Activated T-helper 1 cell treated with anti-CD3 and anti-CD28 coated beads, Interleukin-12 subunit alpha, Interleukin-12 subunit beta, Interleukin-2, Interleukin-4 antibody, amounts not matched to agents 30 ng/mL and 10 ng/mL and 1 ng/mL, durations not matched to agents 14 hours and 24 hours and 36 hours (primary cell): ENCODE results near the gene ATP2A1. TPM values are rescaled to one million over a fixed set of nuclear protein-coding genes. Genes with fewer than 3 reads are reported as not detected.

Experiments
- DNase-seq: peaks from one replicate; pipeline ENCODE4 v3.0.0; 2021; ENCODE audit warnings: low spot score
- H3K27ac Mint-ChIP-seq: one replicate; pipeline ENCODE4 v1.8.0; 2021; ENCODE audit warnings: mild to moderate bottlenecking, mixed read lengths
- H3K27me3 Mint-ChIP-seq: one replicate; pipeline ENCODE4 v1.8.0; 2022; ENCODE audit warnings: mild to moderate bottlenecking, moderate library complexity, mixed read lengths; ENCODE audit not compliant: insufficient read depth
- H3K36me3 Mint-ChIP-seq: one replicate; pipeline ENCODE4 v1.8.0; 2021; ENCODE audit warnings: low read depth, mixed read lengths
- H3K4me1 Mint-ChIP-seq: one replicate; pipeline ENCODE4 v1.8.0; 2021; ENCODE audit warnings: low read depth, mixed read lengths
- H3K4me3 Mint-ChIP-seq: one replicate; pipeline ENCODE4 v1.8.0; 2021; ENCODE audit warnings: mild to moderate bottlenecking, moderate library complexity, mixed read lengths
- H3K9me3 Mint-ChIP-seq: one replicate; pipeline ENCODE4 v1.8.0; 2021; ENCODE audit warnings: mixed read lengths
- intact Hi-C: fragments of 100-400 bp; cut with micrococcal nuclease; formaldehyde crosslinking; loops from one replicate; pipeline ENCODE4 v1.15.1; 2024
- total RNA-seq: library from RNA; stranded (reverse); gene quantifications from 2 replicates; pipeline ENCODE4 v1.2.3, GENCODE V29; 2022

Gene ATP2A1
- total RNA-seq, 1 donor from 2014 or later: 3.3 TPM

- Mint-ChIP-seq H3K27me3 (peaks cover 1% of the 10 kb centered on the region), H3K27ac (no peak overlapping the region), H3K9me3 (no peaks in the 10 kb centered on the region), H3K36me3 (no peaks in the 10 kb centered on the region), H3K4me3 (no peak overlapping the region), H3K4me1 (no peaks in the 10 kb centered on the region)
- no peak for DNase-seq
- intact Hi-C loops: no loop called here
Measured at GRCh38 chr16:28895609-28896008, 17.3 kb downstream of the ATP2A1 start.

- Mint-ChIP-seq H3K36me3 (no peaks in the 10 kb centered on the region), H3K27me3 (peaks cover 1% of the 10 kb centered on the region), H3K27ac (no peak overlapping the region), H3K9me3 (no peaks in the 10 kb centered on the region), H3K4me1 (no peaks in the 10 kb centered on the region), H3K4me3 (no peak overlapping the region)
- intact Hi-C loops: no loop called here
- no peak for DNase-seq
Measured at GRCh38 chr16:28897826-28898225, 19.5 kb downstream of the ATP2A1 start.

DNA sequence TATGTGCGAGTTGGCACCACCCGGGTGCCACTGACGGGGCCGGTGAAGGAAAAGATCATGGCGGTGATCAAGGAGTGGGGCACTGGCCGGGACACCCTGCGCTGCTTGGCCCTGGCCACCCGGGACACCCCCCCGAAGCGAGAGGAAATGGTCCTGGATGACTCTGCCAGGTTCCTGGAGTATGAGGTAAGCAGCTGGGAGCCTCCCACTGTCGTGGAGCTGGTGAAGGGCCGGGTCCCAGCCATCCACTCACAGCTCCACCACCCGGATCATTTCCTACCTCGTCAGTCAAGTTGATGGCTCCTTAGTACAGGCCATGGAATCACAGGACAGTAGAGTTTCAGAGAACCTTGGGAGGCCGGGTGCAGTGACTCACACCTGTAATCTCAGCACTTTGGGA, 20.0 kb downstream of the ATP2A1 start:
- no peaks in the 10 kb centered on the region for H3K36me3 Mint-ChIP-seq
- H3K27ac Mint-ChIP-seq: no peak overlapping the region

GRCh38 chr16:28898942-28899341, 20.7 kb downstream of the ATP2A1 start:
- H3K9me3 Mint-ChIP-seq: no peaks in the 10 kb centered on the region

More for the DNA sequence above, 20.0 kb downstream of the ATP2A1 start:
- intact Hi-C loops: no loop called here
- Mint-ChIP-seq H3K9me3 (no peaks in the 10 kb centered on the region), H3K27me3 (peaks cover 1% of the 10 kb centered on the region), H3K4me1 (no peaks in the 10 kb centered on the region), H3K4me3 (no peak overlapping the region)
- DNase-seq: no peak

DNA sequence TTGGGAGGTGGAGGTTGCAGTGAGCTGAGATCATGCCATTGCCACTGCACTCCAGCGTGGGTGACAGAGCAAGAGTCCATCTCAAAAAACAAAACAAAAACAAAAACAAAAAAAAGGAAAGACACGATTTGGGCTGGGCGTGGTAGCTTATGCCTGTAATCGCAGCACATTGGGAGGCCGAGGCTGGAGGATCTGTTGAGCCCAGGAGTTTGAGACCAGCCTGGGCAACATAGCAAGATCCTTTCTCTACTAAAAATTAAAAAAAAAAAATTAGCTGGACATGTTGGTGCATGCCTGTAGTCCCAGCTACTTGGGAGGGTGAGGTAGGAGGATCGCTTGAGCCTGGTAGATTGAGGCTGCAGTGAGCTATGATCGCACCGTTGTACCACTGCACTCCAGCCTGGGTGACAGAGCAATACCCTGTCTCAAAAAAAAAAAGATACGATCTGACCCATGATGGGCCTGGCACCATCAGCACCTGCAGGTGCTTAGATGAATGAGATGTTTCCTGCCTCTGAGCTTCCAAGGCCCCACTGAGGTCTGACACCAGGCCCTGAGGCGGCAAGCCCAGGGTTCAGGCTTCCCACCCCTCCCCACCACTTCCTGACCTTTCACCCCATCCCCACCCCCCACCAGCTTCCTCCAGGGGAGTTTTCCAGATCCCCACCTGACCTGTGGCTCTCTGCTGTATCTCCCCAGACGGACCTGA, 21.7 kb downstream of the ATP2A1 start:
- DNase-seq: no peak
- Mint-ChIP-seq H3K9me3 (no peaks in the 10 kb centered on the region), H3K27ac (no peak overlapping the region), H3K4me3 (no peak overlapping the region), H3K4me1 (no peaks in the 10 kb centered on the region), H3K36me3 (no peaks in the 10 kb centered on the region), H3K27me3 (no peaks in the 10 kb centered on the region)
- intact Hi-C loops: no loop called here

More at GRCh38 chr16:28898942-28899341, 20.7 kb downstream of the ATP2A1 start:
- Mint-ChIP-seq H3K36me3 (no peaks in the 10 kb centered on the region), H3K27me3 (peaks cover 1% of the 10 kb centered on the region), H3K27ac (no peak overlapping the region), H3K4me3 (no peak overlapping the region), H3K4me1 (no peaks in the 10 kb centered on the region)
- no peak for DNase-seq
- intact Hi-C loops: no loop called here

DNA sequence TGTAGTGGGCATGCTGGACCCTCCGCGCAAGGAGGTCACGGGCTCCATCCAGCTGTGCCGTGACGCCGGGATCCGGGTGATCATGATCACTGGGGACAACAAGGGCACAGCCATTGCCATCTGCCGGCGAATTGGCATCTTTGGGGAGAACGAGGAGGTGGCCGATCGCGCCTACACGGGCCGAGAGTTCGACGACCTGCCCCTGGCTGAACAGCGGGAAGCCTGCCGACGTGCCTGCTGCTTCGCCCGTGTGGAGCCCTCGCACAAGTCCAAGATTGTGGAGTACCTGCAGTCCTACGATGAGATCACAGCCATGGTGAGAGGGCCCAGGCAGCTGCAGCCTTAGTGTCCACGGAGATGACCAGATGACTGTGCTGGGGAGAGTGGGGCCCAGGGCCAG, 22.3 kb downstream of the ATP2A1 start:
- Mint-ChIP-seq H3K36me3 (no peaks in the 10 kb centered on the region), H3K27me3 (no peaks in the 10 kb centered on the region), H3K9me3 (no peaks in the 10 kb centered on the region), H3K27ac (no peak overlapping the region), H3K4me3 (no peak overlapping the region), H3K4me1 (no peaks in the 10 kb centered on the region)
- no peak for DNase-seq
- intact Hi-C loops: no loop called here

GRCh38 chr16:28901862-28902261, 23.6 kb downstream of the ATP2A1 start:
- no peaks in the 10 kb centered on the region for H3K4me1 Mint-ChIP-seq
- no peaks in the 10 kb centered on the region for H3K36me3 Mint-ChIP-seq
- H3K9me3 Mint-ChIP-seq: no peaks in the 10 kb centered on the region
- H3K27ac Mint-ChIP-seq: no peak overlapping the region
- no peaks in the 10 kb centered on the region for H3K27me3 Mint-ChIP-seq
- intact Hi-C loops: no loop called here
- no peak overlapping the region for H3K4me3 Mint-ChIP-seq
- DNase-seq: no peak

DNA sequence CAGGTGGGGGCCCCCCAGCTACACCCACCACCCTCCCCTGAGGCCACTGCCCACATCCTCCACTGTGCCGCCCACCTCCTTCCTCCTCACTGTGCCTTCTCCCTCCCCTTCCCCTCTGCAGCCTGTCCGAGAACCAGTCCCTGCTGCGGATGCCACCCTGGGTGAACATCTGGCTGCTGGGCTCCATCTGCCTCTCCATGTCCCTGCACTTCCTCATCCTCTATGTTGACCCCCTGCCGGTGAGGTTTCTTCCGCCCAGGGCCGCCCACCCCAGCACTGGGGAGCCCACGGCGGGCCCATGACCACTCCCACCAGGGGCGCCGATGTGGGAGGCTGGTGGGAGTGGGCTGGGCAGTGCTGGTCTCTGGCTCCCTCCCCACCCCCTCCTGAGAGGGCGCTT, 24.6 kb downstream of the ATP2A1 start:
- Mint-ChIP-seq H3K9me3 (no peaks in the 10 kb centered on the region), H3K27ac (no peak overlapping the region), H3K4me1 (no peaks in the 10 kb centered on the region), H3K36me3 (no peaks in the 10 kb centered on the region), H3K27me3 (no peaks in the 10 kb centered on the region), H3K4me3 (no peak overlapping the region)
- intact Hi-C loops: no loop called here
- no peak for DNase-seq

DNA sequence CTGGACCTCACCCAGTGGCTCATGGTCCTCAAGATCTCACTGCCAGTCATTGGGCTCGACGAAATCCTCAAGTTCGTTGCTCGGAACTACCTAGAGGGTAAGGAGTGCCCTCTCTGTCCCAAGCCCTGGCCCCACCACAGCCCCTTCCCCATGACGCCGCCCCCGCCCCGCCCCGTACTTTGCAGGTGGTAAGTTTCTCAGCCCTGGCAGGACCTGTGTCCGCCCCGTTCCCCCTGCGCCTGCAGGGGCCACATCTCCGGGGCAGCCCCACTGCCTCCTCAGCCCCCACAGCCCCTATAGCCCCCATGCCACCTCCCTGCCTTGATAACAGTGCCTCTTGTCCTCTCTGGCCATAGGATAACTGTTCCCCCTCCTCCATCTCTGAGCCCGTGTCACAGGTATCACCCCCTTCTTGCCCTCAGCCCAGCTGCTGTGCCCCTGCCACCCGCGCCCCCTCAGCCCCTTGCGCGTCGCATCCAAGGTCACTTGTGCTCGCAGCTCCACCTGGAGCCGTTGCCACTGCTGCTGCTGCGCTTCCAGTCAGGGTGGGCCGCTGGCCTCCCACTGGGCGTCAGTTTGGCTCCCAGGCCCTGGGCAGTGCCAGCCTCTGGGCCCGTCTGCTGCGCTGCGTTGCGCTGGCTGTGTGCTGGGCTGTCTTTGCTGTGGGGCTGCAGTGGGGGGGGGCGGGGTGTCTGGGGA, 25.2 kb downstream of the ATP2A1 start:
- no peaks in the 10 kb centered on the region for H3K27me3 Mint-ChIP-seq

GRCh38 chr16:28904363-28904762, 26.1 kb downstream of the ATP2A1 start:
- no peaks in the 10 kb centered on the region for H3K27me3 Mint-ChIP-seq
- DNase-seq: no peak
- intact Hi-C loops: no loop called here
- no peak overlapping the region for H3K27ac Mint-ChIP-seq
- peaks cover 2% of the 10 kb centered on the region for H3K36me3 Mint-ChIP-seq
- H3K4me1 Mint-ChIP-seq: no peaks in the 10 kb centered on the region
- no peak overlapping the region for H3K4me3 Mint-ChIP-seq
- H3K9me3 Mint-ChIP-seq: no peaks in the 10 kb centered on the region

More for the DNA sequence above, 25.2 kb downstream of the ATP2A1 start:
- Mint-ChIP-seq H3K4me1 (no peaks in the 10 kb centered on the region), H3K36me3 (no peaks in the 10 kb centered on the region), H3K4me3 (no peak overlapping the region), H3K27ac (no peak overlapping the region), H3K9me3 (no peaks in the 10 kb centered on the region)
- no peak for DNase-seq
- intact Hi-C loops: no loop called here

GRCh38 chr16:28904828-28905227, 26.5 kb downstream of the ATP2A1 start:
- Mint-ChIP-seq H3K4me3 (no peak overlapping the region), H3K4me1 (no peaks in the 10 kb centered on the region), H3K27me3 (no peaks in the 10 kb centered on the region), H3K27ac (no peak overlapping the region), H3K36me3 (peaks cover 2% of the 10 kb centered on the region), H3K9me3 (no peaks in the 10 kb centered on the region)
- intact Hi-C loops: no loop called here
- no peak for DNase-seq

DNA sequence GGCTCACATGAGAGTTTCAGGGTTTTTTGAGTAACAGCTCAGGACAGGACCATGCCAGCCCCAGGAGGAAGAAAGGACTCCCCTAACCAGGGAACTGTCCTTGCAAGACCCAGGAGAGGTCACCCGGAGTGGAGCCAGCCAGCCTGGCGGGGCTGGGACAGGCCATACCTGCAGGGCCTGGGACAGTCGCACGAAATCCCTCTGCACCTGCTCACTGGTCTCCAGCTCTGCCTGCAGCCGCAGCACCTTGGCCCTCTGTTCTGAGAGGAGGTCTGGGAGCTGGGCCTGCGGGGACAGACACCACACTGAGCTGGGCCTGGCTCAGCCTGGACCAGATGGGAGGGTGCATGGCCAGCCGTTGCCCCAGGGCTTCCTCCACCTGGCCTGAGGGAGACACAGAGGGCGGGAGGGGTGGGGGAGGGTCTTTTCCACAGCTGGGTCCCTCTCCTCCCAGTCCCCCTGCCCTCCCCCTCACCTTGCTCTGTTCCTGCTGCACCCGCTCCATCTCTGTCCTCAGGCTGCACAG, 27.0 kb downstream of the ATP2A1 start:
- H3K27ac Mint-ChIP-seq: no peak overlapping the region
- H3K9me3 Mint-ChIP-seq: no peaks in the 10 kb centered on the region
- DNase-seq: no peak
- H3K4me3 Mint-ChIP-seq: no peak overlapping the region
- intact Hi-C loops: no loop called here
- H3K36me3 Mint-ChIP-seq: peaks cover 2% of the 10 kb centered on the region
- H3K4me1 Mint-ChIP-seq: no peaks in the 10 kb centered on the region
- H3K27me3 Mint-ChIP-seq: no peaks in the 10 kb centered on the region

GRCh38 chr16:28905800-28906372, 27.6 kb downstream of the ATP2A1 start:
- Mint-ChIP-seq H3K4me1 (no peaks in the 10 kb centered on the region), H3K36me3 (peaks cover 2% of the 10 kb centered on the region), H3K27ac (no peak overlapping the region), H3K9me3 (no peaks in the 10 kb centered on the region), H3K4me3 (no peak overlapping the region), H3K27me3 (no peaks in the 10 kb centered on the region)
- DNase-seq: no peak
- intact Hi-C loops: no loop called here
